CD4-positive, CD25-positive, alpha-beta regulatory T cell (primary cell): ENCODE results near the gene KCNQ1OT1. TPM values are rescaled to one million over a fixed set of nuclear protein-coding genes. Genes with fewer than 3 reads are reported as not detected.

Source experiments
- ATAC-seq, 2 donors: fragments of 150-1000 bp; cut with Tn5 transposase; one replicate each; pipeline ENCODE4 v1.10.0; 2021; ENCODE audit warnings: low read depth in 2 of 2, moderate number of reproducible peaks in 2 of 2, moderate library complexity in 1 of 2
- DNase-seq, 3 donors: peaks; one replicate each; pipeline versions ENCODE4 v3.0.0 to v3.0.0-alpha.2; 2012 to 2022; ENCODE audit warnings: mixed read lengths in 1 of 3
- H3K27ac ChIP-seq: one replicate; pipeline ENCODE4 v1.7.0; 2013; ENCODE audit warnings: mild to moderate bottlenecking, low read length; ENCODE audit not compliant: insufficient read depth, poor library complexity, severe bottlenecking
- H3K27me3 ChIP-seq: one replicate; pipeline ENCODE4 v1.7.0; 2013; ENCODE audit warnings: low read length; ENCODE audit not compliant: control insufficient read depth, insufficient read depth
- H3K36me3 ChIP-seq: one replicate; pipeline ENCODE4 v1.7.0; 2013; ENCODE audit warnings: mild to moderate bottlenecking, low read length, moderate library complexity; ENCODE audit not compliant: control insufficient read depth, insufficient read depth
- H3K4me1 ChIP-seq: 2 replicates; pipeline ENCODE4 v1.7.0; 2013; ENCODE audit warnings: mild to moderate bottlenecking, low read length; ENCODE audit not compliant: insufficient read depth, control insufficient read depth, poor library complexity, severe bottlenecking
- H3K4me3 ChIP-seq: one replicate; pipeline ENCODE4 v1.7.0; 2013; ENCODE audit warnings: low read depth, mild to moderate bottlenecking, low read length, moderate library complexity
- H3K9me3 ChIP-seq, 2 experiments: 1 replicate in 1 of 2; 2 replicates in 1 of 2; pipeline ENCODE4 v1.7.0; 2013; ENCODE audit warnings: low read length in 2 of 2, mild to moderate bottlenecking in 1 of 2, moderate library complexity in 1 of 2; ENCODE audit not compliant: control insufficient read depth in 2 of 2
- H3K27ac Mint-ChIP-seq, 3 donors: one replicate each; pipeline ENCODE4 v1.8.0; 2020 to 2022; ENCODE audit warnings: mild to moderate bottlenecking in 3 of 3, mixed read lengths in 3 of 3, moderate library complexity in 2 of 3
- H3K27me3 Mint-ChIP-seq: one replicate; pipeline ENCODE4 v1.8.0; 2022; ENCODE audit warnings: mild to moderate bottlenecking, mixed read lengths
- H3K36me3 Mint-ChIP-seq: one replicate; pipeline ENCODE4 v1.8.0; 2020; ENCODE audit warnings: mixed read lengths
- H3K4me1 Mint-ChIP-seq, 4 donors: one replicate each; pipeline ENCODE4 v1.8.0; 2020 to 2022; ENCODE audit warnings: mixed read lengths in 4 of 4, mild to moderate bottlenecking in 1 of 4
- H3K4me3 Mint-ChIP-seq, 4 donors: one replicate each; pipeline ENCODE4 v1.8.0; 2020 to 2022; ENCODE audit warnings: mild to moderate bottlenecking in 4 of 4, mixed read lengths in 4 of 4, moderate library complexity in 3 of 4
- H3K9me3 Mint-ChIP-seq, 7 donors: one replicate each; pipeline ENCODE4 v1.8.0; 2020 to 2022; ENCODE audit warnings: mixed read lengths in 7 of 7, mild to moderate bottlenecking in 3 of 7, moderate library complexity in 2 of 7
- polyA plus RNA-seq, 4 donors: library from polyadenylated mRNA; unstranded; fragments of 300-500 nt; fragmentation: Illumina TruSeq; gene quantifications; one replicate each; pipeline ENCODE4 v1.2.3, GENCODE V29; 2021
- total RNA-seq: library from RNA; stranded (reverse); gene quantifications from one replicate; pipeline ENCODE4 v1.2.3, GENCODE V29; 2022

Gene KCNQ1OT1
- total and polyA plus RNA-seq, 5 donors from 2014 or later: 0.01 to 0.72 (median 0.07) TPM

DNA sequence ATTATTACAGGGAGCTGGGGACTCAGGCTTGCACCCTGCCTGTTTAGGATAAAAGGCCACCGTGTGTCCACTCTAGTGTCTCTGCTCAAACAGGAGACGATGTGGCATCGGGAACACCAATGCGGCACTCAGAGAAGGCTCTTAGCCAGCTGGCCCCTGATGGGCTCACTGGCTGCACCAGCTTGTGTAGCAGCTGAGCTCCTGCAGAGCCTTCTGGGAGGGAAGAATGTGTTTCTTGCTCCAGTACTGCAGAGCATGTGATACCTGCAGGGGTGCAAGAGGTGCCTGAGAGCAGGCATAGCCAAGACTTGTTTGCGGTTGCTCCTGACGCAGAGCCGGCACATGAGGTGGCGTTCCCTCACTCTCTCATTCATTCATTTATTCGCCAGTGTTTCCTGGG lies 44.4 kb upstream of the KCNQ1OT1 start:
- no peak overlapping the region for H3K4me3 ChIP-seq
- H3K36me3 Mint-ChIP-seq: no peaks in the 10 kb centered on the region
- no peaks in the 10 kb centered on the region for H3K27me3 Mint-ChIP-seq
- ATAC-seq (no peak), DNase-seq (no peak)
- no peaks in the 10 kb centered on the region for H3K9me3 Mint-ChIP-seq
- no peaks in the 10 kb centered on the region for H3K9me3 ChIP-seq
- H3K4me3 Mint-ChIP-seq: no peak overlapping the region
- no peak overlapping the region for H3K27ac ChIP-seq
- peak overlapping the region in 1 of 3 donors; percentile 9 for H3K27ac Mint-ChIP-seq
- peaks cover 0 to 2% (median under 1%) of the 10 kb centered on the region in 4 donors for H3K4me1 Mint-ChIP-seq
- no peaks in the 10 kb centered on the region for H3K4me1 ChIP-seq
- no peaks in the 10 kb centered on the region for H3K27me3 ChIP-seq
- no peaks in the 10 kb centered on the region for H3K36me3 ChIP-seq

DNA sequence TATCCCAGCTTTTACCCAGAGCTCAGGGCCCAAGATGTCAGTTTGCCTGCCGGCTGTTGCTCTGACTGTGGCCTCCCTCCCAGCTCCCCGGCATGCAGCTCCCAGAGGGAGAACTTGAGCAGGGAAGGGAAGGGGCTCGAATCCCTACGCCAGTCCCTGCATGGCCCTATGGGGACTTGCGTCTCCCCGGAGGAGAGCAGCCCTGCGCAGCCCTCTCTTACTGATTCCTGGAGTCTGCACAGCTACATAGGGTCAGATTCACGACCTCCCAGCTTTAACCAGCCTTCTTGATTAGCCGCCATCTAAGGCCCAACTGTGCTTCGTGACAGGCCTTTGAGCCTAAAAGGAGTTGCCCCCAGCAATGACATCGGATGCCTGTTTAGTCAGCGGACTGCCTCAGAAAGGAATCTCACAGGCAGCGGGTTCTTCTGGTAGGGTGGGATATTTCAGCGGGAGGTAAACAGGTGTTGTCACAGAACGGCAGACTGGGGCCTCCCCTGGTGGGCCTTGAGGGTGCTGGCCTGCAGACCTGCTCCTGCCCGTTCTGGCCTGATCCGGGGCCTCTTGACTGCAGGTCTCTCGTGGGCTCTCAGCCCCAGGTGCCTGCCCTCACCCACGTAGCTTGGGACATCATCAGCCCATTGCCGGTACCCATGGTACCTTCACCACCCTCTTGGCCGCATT lies 43.8 kb upstream of the KCNQ1OT1 start:
- Mint-ChIP-seq H3K27ac (no peak overlapping the region), H3K4me3 (no peak overlapping the region), H3K27me3 (no peaks in the 10 kb centered on the region), H3K36me3 (no peaks in the 10 kb centered on the region), H3K4me1 (peaks cover 0 to 2% (median 0%) of the 10 kb centered on the region in 4 donors), H3K9me3 (no peaks in the 10 kb centered on the region)
- Histone ChIP-seq H3K4me3 (no peak overlapping the region), H3K9me3 (no peaks in the 10 kb centered on the region), H3K27me3 (no peaks in the 10 kb centered on the region), H3K4me1 (no peaks in the 10 kb centered on the region), H3K36me3 (no peaks in the 10 kb centered on the region), H3K27ac (no peak overlapping the region)
- DNase-seq (no peak), ATAC-seq (peak in 1 of 2 donors; percentile 7)

DNA sequence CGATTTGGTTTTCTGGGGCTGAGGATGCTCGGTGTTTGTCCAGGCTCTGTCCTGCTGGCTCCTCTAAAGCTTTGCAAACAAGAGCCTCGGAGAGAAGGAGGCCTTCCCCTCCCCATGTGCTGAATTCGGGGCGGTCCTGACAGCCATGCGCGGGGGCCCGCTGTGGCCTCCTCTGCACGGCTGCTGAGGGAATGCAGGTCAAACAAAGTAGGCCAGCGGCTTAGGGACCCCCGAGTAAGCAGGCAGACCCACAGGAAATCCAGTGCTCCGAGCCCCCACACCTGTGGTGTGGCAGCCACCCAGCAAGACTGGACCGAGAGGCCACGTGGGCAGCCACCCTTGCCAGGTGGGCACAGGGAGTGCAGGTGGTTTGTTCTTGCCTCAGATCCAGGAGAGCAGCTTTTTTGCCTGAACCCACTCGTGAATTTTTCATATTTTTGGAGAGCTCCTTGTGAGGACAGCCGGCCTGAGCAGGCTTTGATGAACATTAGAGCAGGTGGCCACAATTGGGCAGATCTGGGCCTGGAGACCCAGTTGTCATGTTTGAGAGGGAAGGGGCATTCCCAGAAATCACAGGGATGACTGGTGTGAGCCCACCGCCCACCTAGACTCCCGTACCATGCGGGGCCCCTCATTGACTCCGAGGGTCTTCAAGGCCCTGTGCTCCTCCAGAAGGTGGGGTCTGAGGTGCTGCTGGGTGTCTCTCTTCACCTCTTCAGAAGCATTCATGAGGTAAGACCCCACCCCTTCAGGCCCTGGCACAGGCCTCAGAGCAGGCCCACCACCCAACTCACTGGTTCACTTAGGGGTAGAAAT lies 43.0 kb upstream of the KCNQ1OT1 start:
- H3K36me3 Mint-ChIP-seq: no peaks in the 10 kb centered on the region
- Histone ChIP-seq H3K9me3 (no peaks in the 10 kb centered on the region), H3K27me3 (no peaks in the 10 kb centered on the region), H3K4me1 (no peaks in the 10 kb centered on the region), H3K27ac (no peak overlapping the region), H3K4me3 (no peak overlapping the region), H3K36me3 (no peaks in the 10 kb centered on the region)
- ATAC-seq (no peak), DNase-seq (no peak)
- no peak overlapping the region for H3K4me3 Mint-ChIP-seq
- H3K27ac Mint-ChIP-seq: no peak overlapping the region
- H3K9me3 Mint-ChIP-seq: no peaks in the 10 kb centered on the region
- peaks cover 0 to 2% (median 0%) of the 10 kb centered on the region in 4 donors for H3K4me1 Mint-ChIP-seq
- no peaks in the 10 kb centered on the region for H3K27me3 Mint-ChIP-seq

DNA sequence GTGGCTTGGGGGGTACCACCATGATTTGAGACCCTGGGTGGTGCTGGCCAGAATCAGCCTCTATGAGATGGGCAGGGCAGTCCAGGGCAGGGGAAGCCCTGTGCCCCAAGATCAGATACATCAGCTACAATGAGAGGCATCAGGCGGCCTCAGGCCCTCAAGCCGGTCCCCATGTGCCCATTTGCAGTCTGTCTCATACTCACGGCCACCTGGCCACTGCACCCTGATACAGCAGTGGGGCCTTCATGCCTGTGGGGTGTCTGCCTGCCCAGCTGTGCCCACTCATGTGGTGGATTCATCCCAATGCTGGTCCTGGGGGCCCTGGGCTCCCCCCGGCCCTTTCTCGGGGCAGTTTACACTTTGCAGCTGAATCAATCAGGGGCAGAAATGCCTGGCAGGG lies 42.4 kb upstream of the KCNQ1OT1 start:
- Histone ChIP-seq H3K4me3 (no peak overlapping the region), H3K4me1 (no peaks in the 10 kb centered on the region), H3K36me3 (no peaks in the 10 kb centered on the region), H3K27ac (no peak overlapping the region), H3K9me3 (no peaks in the 10 kb centered on the region), H3K27me3 (no peaks in the 10 kb centered on the region)
- Mint-ChIP-seq H3K9me3 (no peaks in the 10 kb centered on the region), H3K27ac (no peak overlapping the region), H3K27me3 (no peaks in the 10 kb centered on the region), H3K4me3 (no peak overlapping the region), H3K4me1 (peaks cover 0 to 2% (median 0%) of the 10 kb centered on the region in 4 donors), H3K36me3 (no peaks in the 10 kb centered on the region)
- DNase-seq: no peak
- ATAC-seq: no peak

DNA sequence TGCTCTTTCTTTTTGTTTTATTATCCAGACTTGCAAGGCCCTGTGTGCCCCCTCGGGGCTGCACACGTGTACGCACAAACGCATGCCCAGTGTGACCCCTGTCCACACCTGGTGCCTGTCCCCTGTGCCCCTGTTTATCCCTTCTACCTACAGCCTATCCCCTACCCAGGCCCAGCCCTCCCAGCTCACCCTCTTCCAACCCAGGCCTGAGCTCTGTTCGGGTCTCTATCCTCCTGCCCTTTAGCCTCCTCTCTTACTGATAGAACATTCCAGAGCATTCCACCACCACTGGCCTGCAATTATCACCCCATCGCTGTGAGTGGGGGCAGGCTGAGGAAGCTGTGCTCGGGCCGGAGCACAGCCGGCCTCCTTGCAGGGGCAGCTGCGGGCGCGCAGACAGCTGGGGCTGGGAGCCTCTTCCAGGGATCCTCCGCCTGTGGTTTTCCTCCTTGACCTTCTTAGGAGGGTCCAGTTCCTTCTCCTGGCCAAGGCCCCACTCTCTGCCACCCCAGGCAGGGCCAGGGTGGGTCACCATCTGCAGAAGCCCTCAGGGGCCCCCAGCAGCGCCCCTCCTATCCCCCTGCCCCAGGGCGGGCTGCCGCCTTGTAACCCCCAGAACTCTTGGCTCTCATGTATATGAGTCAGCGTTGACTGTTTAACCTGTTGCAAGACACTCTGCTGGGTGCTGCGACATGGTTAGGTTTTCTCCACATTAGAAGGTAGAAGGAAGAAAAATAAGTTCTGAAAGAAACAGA lies 41.8 kb upstream of the KCNQ1OT1 start:
- no peaks in the 10 kb centered on the region for H3K9me3 Mint-ChIP-seq

DNA sequence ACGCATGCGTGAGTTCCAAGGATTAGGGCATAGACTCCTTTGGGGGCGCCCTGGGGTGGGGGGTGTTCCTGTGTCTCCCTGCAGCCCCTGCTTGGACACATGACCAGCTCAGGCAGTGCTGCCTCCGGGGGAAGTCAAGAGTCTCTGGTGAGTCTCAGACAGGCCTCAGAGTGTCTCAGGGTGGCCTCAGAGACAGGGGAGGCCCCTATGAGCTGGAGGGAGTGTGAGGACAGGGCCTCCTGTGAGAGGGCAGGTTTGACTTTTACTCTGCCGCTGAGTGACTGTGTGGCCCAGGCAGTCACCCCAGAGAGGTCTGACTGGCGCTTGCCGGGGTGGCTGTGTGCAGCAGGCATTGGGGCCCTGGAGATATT lies 41.2 kb upstream of the KCNQ1OT1 start:
- Mint-ChIP-seq H3K27ac (no peak overlapping the region), H3K27me3 (no peaks in the 10 kb centered on the region), H3K9me3 (no peaks in the 10 kb centered on the region), H3K4me3 (no peak overlapping the region), H3K36me3 (no peaks in the 10 kb centered on the region), H3K4me1 (no peaks in the 10 kb centered on the region)
- ATAC-seq (no peak), DNase-seq (no peak)
- H3K36me3 ChIP-seq: no peaks in the 10 kb centered on the region
- no peaks in the 10 kb centered on the region for H3K9me3 ChIP-seq
- H3K27me3 ChIP-seq: no peaks in the 10 kb centered on the region
- H3K4me3 ChIP-seq: no peak overlapping the region
- no peak overlapping the region for H3K27ac ChIP-seq
- H3K4me1 ChIP-seq: no peaks in the 10 kb centered on the region

More for the DNA sequence above, 41.8 kb upstream of the KCNQ1OT1 start:
- Histone ChIP-seq H3K27ac (no peak overlapping the region), H3K4me1 (no peaks in the 10 kb centered on the region), H3K36me3 (no peaks in the 10 kb centered on the region), H3K9me3 (no peaks in the 10 kb centered on the region), H3K4me3 (no peak overlapping the region), H3K27me3 (no peaks in the 10 kb centered on the region)
- no peak overlapping the region for H3K4me3 Mint-ChIP-seq
- no peaks in the 10 kb centered on the region for H3K36me3 Mint-ChIP-seq
- H3K4me1 Mint-ChIP-seq: peaks cover 0 to 2% (median 0%) of the 10 kb centered on the region in 4 donors
- no peak for ATAC-seq
- no peak overlapping the region for H3K27ac Mint-ChIP-seq
- DNase-seq: no peak
- no peaks in the 10 kb centered on the region for H3K27me3 Mint-ChIP-seq

DNA sequence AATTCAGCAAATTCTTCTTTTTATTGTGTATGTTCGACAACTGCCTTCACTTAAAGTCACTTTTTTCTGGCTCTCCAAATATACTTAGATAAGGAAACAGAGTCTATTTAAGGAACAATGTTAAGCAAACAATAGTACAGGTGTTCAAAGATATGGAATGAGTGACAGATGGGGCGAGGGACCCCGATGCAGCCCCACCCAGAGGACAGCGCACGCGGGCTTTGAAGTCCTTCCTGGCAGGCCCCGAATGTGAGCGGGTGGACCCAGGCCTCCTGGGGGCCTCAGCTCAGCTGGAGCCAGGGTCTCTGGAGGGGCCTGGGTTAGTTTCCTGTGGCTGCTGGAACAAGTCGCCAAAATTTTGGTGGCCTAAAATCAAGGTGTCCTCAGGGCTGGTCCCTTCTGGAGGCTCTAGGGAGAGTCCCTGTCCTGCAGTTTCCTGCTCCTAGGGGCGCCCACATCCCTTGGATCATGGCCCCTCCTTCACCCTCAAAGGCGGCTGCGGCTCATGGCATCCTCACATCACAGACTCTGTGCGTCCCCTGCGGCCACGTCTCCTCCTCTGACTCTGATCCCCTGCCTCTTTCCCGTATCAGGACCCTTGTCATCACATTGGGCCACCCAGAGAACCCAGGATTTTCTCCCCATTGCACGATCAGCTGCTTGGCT lies 40.6 kb upstream of the KCNQ1OT1 start:
- no peak overlapping the region for H3K4me3 ChIP-seq
- Mint-ChIP-seq H3K4me1 (no peaks in the 10 kb centered on the region), H3K4me3 (peak overlapping the region in 1 of 4 donors; percentile 57), H3K27ac (peak overlapping the region in 2 of 3 donors; percentile 36 to 91), H3K27me3 (no peaks in the 10 kb centered on the region), H3K36me3 (no peaks in the 10 kb centered on the region), H3K9me3 (no peaks in the 10 kb centered on the region)
- no peaks in the 10 kb centered on the region for H3K36me3 ChIP-seq
- H3K9me3 ChIP-seq: no peaks in the 10 kb centered on the region
- no peaks in the 10 kb centered on the region for H3K4me1 ChIP-seq
- H3K27me3 ChIP-seq: no peaks in the 10 kb centered on the region
- ATAC-seq (no peak), DNase-seq (no peak)
- H3K27ac ChIP-seq: no peak overlapping the region
